HepG2 (cell line): ENCODE measurements around the gene VAC14. TPM values are rescaled to one million over a fixed set of nuclear protein-coding genes. Genes with fewer than 3 reads are reported as not detected.
A peak's percentile ranks its signal among the peaks of the same experiment; 100 is the strongest.

ENCODE experiments used
- ARNTL ChIP-seq: sonication (generic); formaldehyde crosslinking; IDR thresholded peaks from 2 replicates; pipeline ENCODE4 v1.4.0; 2020; ENCODE audit warnings: mild to moderate bottlenecking, missing genetic modification reagents
- E2F5 ChIP-seq: sonication (generic); formaldehyde crosslinking; conservative IDR thresholded peaks from 2 replicates; pipeline ENCODE4 v1.4.0; 2020; ENCODE audit warnings: missing genetic modification reagents
- ELF1 ChIP-seq: sonication (generic); formaldehyde crosslinking; IDR thresholded peaks from 2 replicates; pipeline ENCODE4 v1.4.0; 2020; ENCODE audit warnings: missing genetic modification reagents
- FOXA1 ChIP-seq, 2 experiments: fragments of 450-650 bp in 1 of 2; sonication (generic) in 1 of 2; formaldehyde crosslinking in 1 of 2; IDR thresholded peaks; 2 replicates each; pipeline versions ENCODE4 v1.4.0 to v1.6.1; 2016 to 2020; ENCODE audit warnings: missing genetic modification reagents in 1 of 2
- FOXM1 ChIP-seq: sonication (generic); formaldehyde crosslinking; IDR thresholded peaks from 2 replicates; pipeline ENCODE4 v1.5.0; 2020; ENCODE audit warnings: missing genetic modification reagents
- GATAD2A ChIP-seq: IDR thresholded peaks from 2 replicates; pipeline ENCODE4 v1.6.1; 2016
- HNRNPLL ChIP-seq: fragments of 200-400 bp; formaldehyde crosslinking; IDR thresholded peaks from 2 replicates; pipeline ENCODE4 v1.6.1; 2017; ENCODE audit warnings: mild to moderate bottlenecking, low read depth, low read length; ENCODE audit not compliant: poor library complexity, severe bottlenecking
- JUNB ChIP-seq: sonication (generic); formaldehyde crosslinking; IDR thresholded peaks from 2 replicates; pipeline ENCODE4 v1.8.0; 2022; ENCODE audit warnings: missing genetic modification reagents, mild to moderate bottlenecking, borderline replicate concordance
- KDM6A ChIP-seq: IDR thresholded peaks from 2 replicates; pipeline ENCODE4 v1.6.1; 2016; ENCODE audit warnings: low read depth
- MIER3 ChIP-seq: IDR thresholded peaks from 2 replicates; pipeline ENCODE4 v1.6.1; 2016; ENCODE audit warnings: missing compliant biosample characterization, borderline replicate concordance
- MLX ChIP-seq: IDR thresholded peaks from 2 replicates; pipeline ENCODE4 v1.6.1; 2016
- SALL1 ChIP-seq: sonication (generic); formaldehyde crosslinking; IDR thresholded peaks from 2 replicates; pipeline ENCODE4 v1.8.0; 2022; ENCODE audit warnings: mild to moderate bottlenecking, missing genetic modification reagents
- TBX2 ChIP-seq: sonication (generic); formaldehyde crosslinking; IDR thresholded peaks from 2 replicates; pipeline ENCODE4 v1.5.0; 2020; ENCODE audit warnings: missing genetic modification reagents, mild to moderate bottlenecking, borderline replicate concordance
- TIGD3 ChIP-seq: sonication (generic); formaldehyde crosslinking; IDR thresholded peaks from 2 replicates; pipeline ENCODE4 v1.5.1; 2020; ENCODE audit warnings: mild to moderate bottlenecking, missing genetic modification reagents, borderline replicate concordance
- ZBTB7B ChIP-seq: sonication (generic); formaldehyde crosslinking; IDR thresholded peaks from 2 replicates; pipeline ENCODE4 v1.4.0; 2020; ENCODE audit warnings: missing genetic modification reagents
- ZNF180 ChIP-seq: sonication (generic); formaldehyde crosslinking; IDR thresholded peaks from 2 replicates; pipeline ENCODE4 v1.4.0; 2020; ENCODE audit warnings: low read depth, missing genetic modification reagents, borderline replicate concordance
- ZNF558 ChIP-seq: sonication (generic); formaldehyde crosslinking; IDR thresholded peaks from 2 replicates; pipeline ENCODE4 v1.9.0; 2022; ENCODE audit warnings: mild to moderate bottlenecking, missing genetic modification reagents, borderline replicate concordance
- ZNF574 ChIP-seq: sonication (generic); formaldehyde crosslinking; IDR thresholded peaks from 2 replicates; pipeline ENCODE4 v1.4.0; 2020; ENCODE audit warnings: missing genetic modification reagents
- ZNF577 ChIP-seq: sonication (generic); formaldehyde crosslinking; IDR thresholded peaks from 2 replicates; pipeline ENCODE4 v1.4.0; 2020; ENCODE audit warnings: mild to moderate bottlenecking, low read depth, missing genetic modification reagents, borderline replicate concordance
- polyA plus RNA-seq, 8 experiments: library from polyadenylated mRNA; depleted of rRNA in 3 of 8; stranded (reverse) in 7 of 8; unstranded in 1 of 8; fragments of >200 nt; fragmentation: Illumina TruSeq in 4 of 8; extraction: Trizol in 4 of 8; gene quantifications; 2 replicates each; pipeline versions ENCODE4 v1.2.1 to v1.2.3, GENCODE V29; 2011 to 2016; ENCODE audit warnings: low read depth in 4 of 8, missing spikeins in 1 of 8, mixed read lengths in 1 of 8; ENCODE audit not compliant: insufficient read depth in 1 of 8
- total RNA-seq, 5 experiments: library from RNA; depleted of rRNA; stranded (reverse); fragments of >200 nt; fragmentation: Illumina TruSeq; extraction: Trizol; gene quantifications; 2 replicates each; pipeline ENCODE4 v1.2.3, GENCODE V29; 2016; ENCODE audit warnings: low read depth in 1 of 5

The VAC14 gene
- total and polyA plus RNA-seq, 2 of the 13 experiments (the other 11 are each of a cell fraction or from before 2014, with no cell fraction given): 23.5 to 24.6 TPM

- peak; percentile 88 for TF ChIP-seq ZNF574 (CRISPR knock-in tag)
- TF ChIP-seq ZNF180 (CRISPR knock-in tag): no peak
- TF ChIP-seq ZNF577: no peak
- TF ChIP-seq MLX (CRISPR knock-in tag): peak; percentile 76
- no peak; the same call in 1 of the 2 replicates for TF ChIP-seq KDM6A (CRISPR knock-in tag)
- TF ChIP-seq ZNF558 (CRISPR knock-in tag): no peak
- no peak; the same call in 1 of the 2 replicates for TF ChIP-seq ARNTL (CRISPR knock-in tag)
- peak; percentile 36; the same call in 1 of the 2 replicates for TF ChIP-seq MIER3
- no peak for TF ChIP-seq TIGD3 (CRISPR knock-in tag)
- TF ChIP-seq FOXA1 (IDR thresholded peaks at IDR 0.05): no peak
- peak; percentile 34; the same call in 1 of the 2 replicates for TF ChIP-seq FOXA1 (CRISPR knock-in tag; IDR thresholded peaks at IDR 0.05)
- peak; percentile 47 for TF ChIP-seq HNRNPLL
- peak; percentile 94 for TF ChIP-seq SALL1 (CRISPR knock-in tag)
- TF ChIP-seq GATAD2A (CRISPR knock-in tag): peak; percentile 86
- TF ChIP-seq FOXM1 (CRISPR knock-in tag): no peak
- peak; percentile 87 for TF ChIP-seq ZBTB7B
- TF ChIP-seq TBX2 (CRISPR knock-in tag): peak; percentile 94
- TF ChIP-seq JUNB (CRISPR knock-in tag): no peak
- TF ChIP-seq E2F5 (CRISPR knock-in tag): no peak
- TF ChIP-seq ELF1: no peak
Observed at GRCh38 chr16:70711211-70712031, 89.5 kb downstream of the VAC14 start (continued).
